22Rv1 (cell line): ENCODE measurements around the gene GRIA4.

Source experiments
- CTCF ChIP-seq: fragments of 450-650 bp; IDR thresholded peaks from 2 replicates; pipeline ENCODE4 v1.5.1; 2017; ENCODE audit warnings: mild to moderate bottlenecking
- ZFX ChIP-seq: fragments of 450-650 bp; IDR thresholded peaks from 2 replicates; pipeline ENCODE4 v1.6.1; 2017; ENCODE audit warnings: antibody characterized with exemption, borderline replicate concordance

GRCh38 chr11:105774899-105775298 lies 165.0 kb downstream of the GRIA4 start:
- no peak for TF ChIP-seq CTCF
- TF ChIP-seq ZFX, result no peak
